Activated naive CD4-positive, alpha-beta T cell treated with anti-CD3 and anti-CD28 coated beads, Interleukin-2, amount 10 ng/mL, durations not matched to agents 7 days and 5 days (primary cell): ENCODE data around the gene SLC9A8.
A peak's percentile ranks its signal among the peaks of the same experiment; 100 is the strongest.
"Not testable (repeated sequence)": the region's sequence is repeated elsewhere in the genome, so short reads cannot be mapped to it uniquely, and the experiment has no call there.

Source experiments
- CTCF ChIA-PET: fragments of 350-600 bp; sonication (Branson Sonifier 250); formaldehyde crosslinking; loops from one replicate; lab custom pipeline; 2021; ENCODE audit warnings: antibody characterized with exemption; lab: Charles Lee
- DNase-seq: peaks from one replicate; pipeline ENCODE4 v3.0.0-alpha.2; 2020
- H3K27ac Mint-ChIP-seq: one replicate; pipeline ENCODE4 v1.8.0; 2021; ENCODE audit warnings: mild to moderate bottlenecking, moderate library complexity, mixed read lengths
- H3K27me3 Mint-ChIP-seq: one replicate; pipeline ENCODE4 v1.8.0; 2021; ENCODE audit warnings: mild to moderate bottlenecking, mixed read lengths
- H3K36me3 Mint-ChIP-seq: one replicate; pipeline ENCODE4 v1.8.0; 2021; ENCODE audit warnings: mixed read lengths
- H3K4me1 Mint-ChIP-seq: one replicate; pipeline ENCODE4 v1.8.0; 2021; ENCODE audit warnings: mixed read lengths
- H3K4me3 Mint-ChIP-seq: one replicate; pipeline ENCODE4 v1.8.0; 2021; ENCODE audit warnings: mild to moderate bottlenecking, moderate library complexity, mixed read lengths
- H3K9me3 Mint-ChIP-seq: one replicate; pipeline ENCODE4 v1.8.0; 2021; ENCODE audit warnings: mixed read lengths

SLC9A8 gene

DNA sequence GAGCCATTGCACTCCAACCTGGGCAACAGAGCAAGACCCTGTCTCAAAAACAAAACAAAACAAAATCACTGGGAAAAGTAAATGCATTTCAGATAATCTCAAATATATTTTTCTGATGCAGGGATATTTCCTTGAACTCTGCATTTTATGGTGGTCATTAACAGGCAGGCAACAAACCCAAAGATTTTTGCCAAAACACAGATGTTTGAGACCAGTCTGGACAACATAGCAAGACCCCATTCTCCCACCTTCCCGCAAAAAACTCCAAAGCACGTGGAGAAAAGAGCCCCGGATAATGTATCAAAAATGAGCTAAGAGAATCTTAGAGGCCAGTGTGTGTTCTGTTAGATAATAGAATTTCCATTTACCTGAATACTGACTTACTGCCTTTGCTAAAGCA lies 44.3 kb downstream of the SLC9A8 start:
- Mint-ChIP-seq H3K27ac (no peak overlapping the region), H3K27me3 (no peaks in the 10 kb centered on the region), H3K9me3 (no peaks in the 10 kb centered on the region), H3K36me3 (peaks cover 48% of the 10 kb centered on the region), H3K4me1 (peaks cover 15% of the 10 kb centered on the region), H3K4me3 (no peak overlapping the region)
- CTCF ChIA-PET = interaction anchor here (0.6 to 1.3 kb wide), 2 partner anchors 13 to 170 kb away, joined by 3 to 4 read pairs; no protein-coding TSS in a partner anchor
- DNase-seq = no peak

DNA sequence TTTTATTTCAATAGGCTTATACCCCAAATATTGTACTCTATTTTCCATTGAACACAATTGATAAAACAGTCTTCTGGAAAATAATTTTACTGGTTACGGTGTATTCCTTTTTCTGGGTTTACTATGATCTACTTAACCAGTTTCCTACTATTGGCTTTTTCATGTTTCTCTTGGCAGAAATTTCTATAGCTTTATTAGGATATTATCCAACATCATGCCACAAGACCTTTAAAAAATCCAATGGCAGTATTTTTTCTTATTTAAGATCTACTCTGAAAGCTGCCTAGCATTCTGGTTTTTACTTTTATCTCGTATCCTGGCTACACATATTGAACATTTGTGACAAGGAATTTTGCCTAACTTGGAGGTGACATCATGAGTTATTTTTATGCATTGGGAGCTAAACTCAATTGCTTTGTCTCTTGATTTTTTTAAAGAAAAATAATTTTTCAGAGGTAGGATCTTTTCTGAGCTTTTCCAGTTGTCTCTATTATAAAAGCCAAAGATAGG lies 45.5 kb downstream of the SLC9A8 start:
- no peak overlapping the region for H3K4me3 Mint-ChIP-seq
- peaks cover 11% of the 10 kb centered on the region for H3K4me1 Mint-ChIP-seq
- DNase-seq = no peak
- no peaks in the 10 kb centered on the region for H3K27me3 Mint-ChIP-seq
- H3K36me3 Mint-ChIP-seq = peaks cover 44% of the 10 kb centered on the region
- H3K9me3 Mint-ChIP-seq = no peaks in the 10 kb centered on the region
- CTCF ChIA-PET = interaction anchor here (0.8 to 0.9 kb wide), 2 partner anchors 12 to 317 kb away, joined by 4 read pairs; no protein-coding TSS in a partner anchor
- no peak overlapping the region for H3K27ac Mint-ChIP-seq

DNA sequence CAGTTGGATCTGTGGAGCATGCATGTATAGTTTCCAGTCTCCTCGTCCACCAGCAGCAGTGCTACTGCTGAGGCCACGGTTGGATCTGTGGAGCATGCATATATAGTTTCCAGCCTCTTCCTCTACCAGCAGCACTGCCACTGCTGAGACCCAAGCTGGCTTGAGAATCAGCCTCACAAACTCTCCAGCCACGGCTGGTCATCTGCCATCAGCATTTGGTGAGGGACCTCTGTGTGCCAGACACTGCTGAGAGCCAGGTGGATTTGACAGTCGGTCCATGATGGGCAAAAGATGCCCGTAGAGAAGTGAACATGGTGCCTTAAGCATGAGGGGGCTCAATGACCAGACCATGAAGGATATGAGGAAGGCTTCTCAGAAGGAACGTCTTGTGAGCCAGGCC lies 46.4 kb downstream of the SLC9A8 start:
- Mint-ChIP-seq H3K27me3 (no peaks in the 10 kb centered on the region), H3K27ac (no peak overlapping the region), H3K9me3 (no peaks in the 10 kb centered on the region), H3K4me1 (peaks cover 9% of the 10 kb centered on the region), H3K4me3 (no peak overlapping the region), H3K36me3 (peaks cover 39% of the 10 kb centered on the region)
- no peak for DNase-seq
- CTCF ChIA-PET = interaction anchor here (1.1 kb wide), 1 partner anchor 13 kb away, joined by 5 read pairs; no protein-coding TSS in a partner anchor

DNA sequence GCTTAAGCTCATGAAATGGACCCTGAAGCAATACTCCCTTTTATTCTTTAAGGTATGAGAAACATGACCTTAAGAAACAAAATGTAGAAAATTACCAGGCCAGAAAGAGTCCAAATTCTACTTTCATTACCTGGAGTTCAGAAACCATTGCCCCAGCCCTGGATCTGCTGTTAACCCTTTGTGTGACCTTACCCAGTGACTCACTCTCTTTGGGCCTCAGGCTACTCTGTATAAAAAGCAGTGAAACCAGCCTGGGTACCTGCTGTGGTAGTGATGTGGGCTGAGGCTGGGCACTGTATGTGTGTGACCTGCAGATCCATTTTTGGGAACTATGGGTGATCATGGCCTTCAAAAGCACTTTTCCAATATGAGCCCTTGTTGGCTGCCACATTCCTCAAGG lies 47.2 kb downstream of the SLC9A8 start:
- no peaks in the 10 kb centered on the region for H3K27me3 Mint-ChIP-seq
- DNase-seq = no peak
- no peaks in the 10 kb centered on the region for H3K9me3 Mint-ChIP-seq
- H3K4me3 Mint-ChIP-seq = no peak overlapping the region
- peaks cover 9% of the 10 kb centered on the region for H3K4me1 Mint-ChIP-seq
- H3K36me3 Mint-ChIP-seq = peaks cover 43% of the 10 kb centered on the region
- H3K27ac Mint-ChIP-seq = no peak overlapping the region
- CTCF ChIA-PET = interaction anchor here (1.1 kb wide), 1 partner anchor 14 kb away, joined by 5 read pairs; no protein-coding TSS in a partner anchor

DNA sequence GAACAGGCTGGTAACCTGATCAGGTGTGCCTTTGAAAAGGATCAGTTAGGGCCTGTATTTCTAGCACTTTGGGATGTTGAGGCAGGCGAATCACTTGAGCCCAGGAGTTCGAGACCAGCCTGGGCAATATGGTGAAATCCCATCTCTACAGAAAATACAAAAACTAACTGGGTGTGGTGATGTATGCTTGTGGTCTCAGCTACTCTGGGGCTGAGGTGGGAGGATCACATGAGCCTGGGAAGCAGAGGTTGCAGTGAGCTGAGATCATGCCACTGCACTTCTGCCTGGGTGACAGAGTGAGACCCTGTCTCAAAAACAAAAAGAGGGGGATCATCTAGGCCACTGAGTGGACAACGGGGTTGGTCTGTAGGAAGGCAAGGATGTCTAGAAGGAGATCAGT lies 48.6 kb downstream of the SLC9A8 start:
- H3K27me3 Mint-ChIP-seq, H3K4me3 Mint-ChIP-seq, H3K27ac Mint-ChIP-seq, DNase-seq, H3K4me1 Mint-ChIP-seq, H3K9me3 Mint-ChIP-seq, CTCF ChIA-PET: not testable (repeated sequence)
- peaks cover 47% of the 10 kb centered on the region for H3K36me3 Mint-ChIP-seq

DNA sequence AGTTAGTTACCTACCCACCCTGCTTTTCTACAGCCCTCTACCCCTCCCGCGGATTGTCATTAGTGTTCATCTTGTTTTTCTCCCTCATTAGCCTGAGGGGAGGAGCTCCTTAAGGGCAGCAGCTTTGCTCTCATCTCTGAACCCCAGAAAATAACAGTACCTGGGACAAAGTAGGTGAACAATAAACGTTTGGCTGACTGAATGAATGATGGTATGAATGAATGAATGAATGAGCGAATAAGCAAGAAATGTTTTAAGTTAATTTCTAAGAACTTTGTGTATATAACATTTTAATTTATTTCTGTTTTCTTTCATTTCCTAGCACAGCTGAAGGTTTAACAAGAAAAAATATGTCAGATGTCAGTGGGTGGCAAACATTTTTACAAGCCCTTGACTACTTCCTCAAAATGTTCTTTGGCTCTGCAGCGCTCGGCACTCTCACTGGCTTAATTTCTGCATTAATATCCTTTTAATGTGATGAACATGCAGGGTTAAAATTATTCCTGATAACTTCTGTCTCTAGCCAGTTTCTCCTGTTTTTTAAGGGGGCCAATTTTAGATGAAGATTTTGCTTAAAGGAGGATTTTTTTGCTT lies 50.1 kb downstream of the SLC9A8 start:
- CTCF ChIA-PET = no interaction called here
- H3K4me3 Mint-ChIP-seq = no peak overlapping the region
- no peak overlapping the region for H3K27ac Mint-ChIP-seq
- no peaks in the 10 kb centered on the region for H3K27me3 Mint-ChIP-seq
- H3K4me1 Mint-ChIP-seq = peaks cover 9% of the 10 kb centered on the region
- peaks cover 51% of the 10 kb centered on the region for H3K36me3 Mint-ChIP-seq
- no peak for DNase-seq
- no peaks in the 10 kb centered on the region for H3K9me3 Mint-ChIP-seq

DNA sequence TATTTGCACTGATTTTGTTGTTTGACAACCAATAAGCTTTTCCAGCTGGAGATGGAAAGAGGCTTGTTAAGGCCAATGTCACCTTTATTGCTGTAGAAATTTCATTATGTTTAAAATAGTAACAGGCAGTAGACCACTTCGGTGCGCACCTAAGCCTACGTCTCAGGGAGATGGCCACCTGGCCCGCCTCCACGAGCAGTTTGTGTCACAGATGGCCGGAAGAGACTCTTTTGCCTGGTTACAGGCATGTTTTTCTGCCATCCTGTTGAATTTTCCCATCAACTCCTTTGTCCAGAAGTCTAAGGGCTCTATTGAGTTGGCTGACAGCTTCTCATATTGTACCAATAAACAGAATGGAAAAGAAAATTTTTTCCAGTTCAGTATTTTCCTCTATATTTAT lies 51.0 kb downstream of the SLC9A8 start:
- peaks cover 9% of the 10 kb centered on the region for H3K4me1 Mint-ChIP-seq
- no peak overlapping the region for H3K27ac Mint-ChIP-seq
- no peak overlapping the region for H3K4me3 Mint-ChIP-seq
- H3K36me3 Mint-ChIP-seq = peaks cover 51% of the 10 kb centered on the region
- DNase-seq = no peak
- CTCF ChIA-PET = no interaction called here
- no peaks in the 10 kb centered on the region for H3K9me3 Mint-ChIP-seq
- H3K27me3 Mint-ChIP-seq = no peaks in the 10 kb centered on the region

DNA sequence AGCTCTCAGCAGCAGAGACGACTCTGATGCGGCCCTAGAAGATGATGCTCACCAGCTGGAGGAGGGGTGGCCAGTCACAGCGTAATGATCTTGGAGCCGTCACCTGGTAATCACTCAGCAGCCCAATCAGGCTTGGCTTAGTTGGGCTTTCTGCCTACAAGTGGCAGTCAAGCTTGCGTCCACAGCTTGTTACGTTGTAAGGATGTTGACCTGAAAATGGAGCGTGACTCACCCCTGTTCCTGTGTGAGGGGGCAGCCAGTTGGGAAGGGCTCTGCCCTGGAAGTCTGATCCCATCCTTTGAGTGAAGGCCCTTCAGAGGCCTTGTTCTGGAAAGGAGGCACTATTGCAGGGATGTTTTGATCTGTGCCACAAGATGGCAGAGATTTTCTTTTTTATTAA lies 52.9 kb downstream of the SLC9A8 start:
- CTCF ChIA-PET = interaction anchor here (2.0 kb wide), 1 partner anchor 23 kb away, joined by 6 read pairs; no protein-coding TSS in a partner anchor
- H3K36me3 Mint-ChIP-seq = peaks cover 52% of the 10 kb centered on the region
- no peaks in the 10 kb centered on the region for H3K9me3 Mint-ChIP-seq
- peaks cover 9% of the 10 kb centered on the region for H3K4me1 Mint-ChIP-seq
- no peak for DNase-seq
- H3K27me3 Mint-ChIP-seq = no peaks in the 10 kb centered on the region
- H3K27ac Mint-ChIP-seq = no peak overlapping the region
- no peak overlapping the region for H3K4me3 Mint-ChIP-seq

DNA sequence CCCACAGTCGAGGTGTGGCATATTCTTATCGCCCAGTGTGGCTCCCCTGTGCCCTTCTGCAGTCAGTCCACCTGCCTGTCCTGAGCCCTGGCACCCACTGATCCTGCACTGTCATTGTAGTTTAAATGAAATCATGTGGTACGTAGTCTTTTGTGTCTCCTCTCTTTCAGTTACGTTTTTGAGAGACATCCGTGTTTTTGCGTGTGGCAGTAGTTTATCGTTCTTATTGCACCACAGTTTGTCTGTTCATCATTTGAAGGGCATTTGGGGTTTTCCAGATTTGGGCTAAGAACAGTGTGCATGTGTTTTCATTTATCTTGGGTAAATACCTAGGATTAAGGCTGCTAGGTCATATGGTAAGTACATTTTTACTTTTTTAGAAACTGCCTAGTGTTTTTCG lies 53.4 kb downstream of the SLC9A8 start:
- DNase-seq = no peak
- H3K27ac Mint-ChIP-seq = no peak overlapping the region
- peaks cover 50% of the 10 kb centered on the region for H3K36me3 Mint-ChIP-seq

DNA sequence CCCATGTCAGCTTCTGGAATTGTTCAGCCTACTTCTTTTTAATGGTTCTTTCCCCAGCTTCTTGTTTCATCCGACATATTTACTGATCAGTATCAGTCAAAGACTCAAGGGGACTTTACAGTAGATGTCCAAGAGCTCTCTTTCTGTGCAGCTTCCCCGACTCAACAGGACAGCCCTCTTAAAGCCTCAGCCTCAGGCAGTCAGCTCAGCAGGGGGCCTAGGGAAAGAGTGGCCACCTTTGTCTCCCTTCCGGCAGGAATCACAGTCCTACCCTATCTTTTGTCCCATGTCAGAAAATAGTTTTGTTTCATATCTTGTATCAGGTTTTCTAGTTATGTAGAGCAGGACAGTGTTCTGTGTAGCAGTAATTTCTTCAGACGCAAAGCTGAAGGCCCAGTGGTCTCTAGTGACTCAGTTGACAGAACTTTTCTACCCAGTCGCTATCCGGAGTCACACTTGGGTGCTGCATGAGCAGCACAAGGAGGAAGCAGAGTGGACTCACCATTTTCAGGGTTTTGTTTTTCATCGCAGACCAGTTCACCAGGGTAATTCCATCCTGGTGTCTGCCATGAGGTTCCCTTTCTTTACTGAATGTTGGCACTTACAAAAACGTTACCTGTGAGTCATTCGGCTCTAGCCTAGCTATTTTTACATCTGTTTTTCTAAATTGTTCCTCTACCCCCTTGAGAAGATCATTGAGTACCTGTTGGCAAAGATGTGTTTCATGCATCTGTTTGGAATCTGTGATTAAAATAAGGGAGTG lies 55.0 kb downstream of the SLC9A8 start:
- no peak overlapping the region for H3K27ac Mint-ChIP-seq
- no peaks in the 10 kb centered on the region for H3K9me3 Mint-ChIP-seq
- CTCF ChIA-PET = no interaction called here
- no peak overlapping the region for H3K4me3 Mint-ChIP-seq
- H3K4me1 Mint-ChIP-seq = no peaks in the 10 kb centered on the region
- DNase-seq = no peak
- H3K36me3 Mint-ChIP-seq = peaks cover 43% of the 10 kb centered on the region
- no peaks in the 10 kb centered on the region for H3K27me3 Mint-ChIP-seq

More for the DNA sequence above, 53.4 kb downstream of the SLC9A8 start:
- peaks cover 5% of the 10 kb centered on the region for H3K4me1 Mint-ChIP-seq
- H3K4me3 Mint-ChIP-seq = no peak overlapping the region
- no peaks in the 10 kb centered on the region for H3K9me3 Mint-ChIP-seq
- H3K27me3 Mint-ChIP-seq = no peaks in the 10 kb centered on the region
- CTCF ChIA-PET = interaction anchor here (2.0 kb wide), 1 partner anchor 23 kb away, joined by 6 read pairs; no protein-coding TSS in a partner anchor

DNA sequence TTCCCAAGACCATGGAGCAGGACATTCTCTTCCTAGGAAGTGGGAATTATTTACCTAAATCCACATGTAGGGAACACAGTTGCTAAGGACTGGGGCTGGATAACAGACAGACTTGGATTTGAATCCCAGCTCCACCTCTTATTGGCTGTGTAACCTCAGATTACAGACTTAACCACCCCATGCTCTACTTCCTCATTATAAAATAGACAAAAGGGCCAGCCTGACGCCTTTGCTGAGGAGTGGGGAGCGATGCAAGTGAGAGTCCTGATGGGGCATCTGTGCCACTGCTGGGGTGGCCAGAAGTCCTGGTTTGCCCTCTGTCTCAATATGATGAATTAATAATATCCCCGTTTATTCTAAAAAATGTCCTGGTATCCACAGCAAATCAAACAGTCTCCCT lies 55.9 kb downstream of the SLC9A8 start:
- DNase-seq = no peak
- Mint-ChIP-seq H3K4me3 (no peak overlapping the region), H3K36me3 (peaks cover 43% of the 10 kb centered on the region), H3K27ac (no peak overlapping the region), H3K9me3 (no peaks in the 10 kb centered on the region), H3K4me1 (no peaks in the 10 kb centered on the region), H3K27me3 (no peaks in the 10 kb centered on the region)
- CTCF ChIA-PET = no interaction called here

DNA sequence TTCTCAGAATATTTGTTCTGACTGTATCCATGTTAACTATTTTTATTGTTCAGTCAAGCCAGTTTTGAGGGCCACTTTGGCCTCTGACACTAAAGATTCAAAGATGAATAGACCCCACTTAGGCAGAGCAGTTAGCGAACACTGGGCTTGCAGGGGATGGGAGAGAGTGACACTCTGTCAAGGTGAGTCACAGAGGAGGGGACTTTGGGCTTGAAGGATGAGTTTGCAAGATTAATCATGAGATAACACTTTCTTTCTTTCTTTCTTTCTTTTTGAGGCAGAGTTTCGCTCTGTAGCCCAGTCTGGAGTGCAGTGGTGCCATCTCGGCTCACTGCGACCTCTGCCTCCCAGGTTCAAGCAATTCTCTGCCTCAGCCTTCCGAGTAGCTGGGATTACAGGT lies 56.3 kb downstream of the SLC9A8 start:
- CTCF ChIA-PET = no interaction called here
- no peak for DNase-seq
- Mint-ChIP-seq H3K27me3 (no peaks in the 10 kb centered on the region), H3K4me1 (no peaks in the 10 kb centered on the region), H3K9me3 (no peaks in the 10 kb centered on the region), H3K36me3 (peaks cover 44% of the 10 kb centered on the region), H3K27ac (peak overlapping the region; percentile 26), H3K4me3 (no peak overlapping the region)

DNA sequence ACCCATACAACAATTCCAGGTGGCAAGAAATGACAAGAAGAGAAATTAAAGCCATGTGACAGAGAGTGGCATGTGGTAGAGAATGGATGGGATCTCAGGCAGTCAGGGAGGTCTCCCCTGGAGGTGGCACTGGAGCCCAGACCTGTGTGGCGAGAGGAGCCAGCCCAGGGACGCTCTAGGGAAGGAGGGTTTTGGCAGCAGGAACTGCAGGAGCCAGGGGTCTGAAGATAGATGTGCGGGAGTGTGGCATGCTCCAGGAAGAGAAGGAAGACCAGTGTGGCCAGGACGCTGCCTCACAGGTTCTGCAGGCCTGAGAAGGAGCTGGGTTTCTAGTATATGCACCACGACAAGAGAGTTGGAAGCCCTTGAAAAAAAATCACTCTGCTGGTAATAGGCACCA lies 57.6 kb downstream of the SLC9A8 start:
- no peaks in the 10 kb centered on the region for H3K4me1 Mint-ChIP-seq
- no peak overlapping the region for H3K4me3 Mint-ChIP-seq
- CTCF ChIA-PET = no interaction called here
- DNase-seq = no peak
- H3K27ac Mint-ChIP-seq = no peak overlapping the region
- H3K36me3 Mint-ChIP-seq = peaks cover 39% of the 10 kb centered on the region
- no peaks in the 10 kb centered on the region for H3K9me3 Mint-ChIP-seq
- no peaks in the 10 kb centered on the region for H3K27me3 Mint-ChIP-seq

DNA sequence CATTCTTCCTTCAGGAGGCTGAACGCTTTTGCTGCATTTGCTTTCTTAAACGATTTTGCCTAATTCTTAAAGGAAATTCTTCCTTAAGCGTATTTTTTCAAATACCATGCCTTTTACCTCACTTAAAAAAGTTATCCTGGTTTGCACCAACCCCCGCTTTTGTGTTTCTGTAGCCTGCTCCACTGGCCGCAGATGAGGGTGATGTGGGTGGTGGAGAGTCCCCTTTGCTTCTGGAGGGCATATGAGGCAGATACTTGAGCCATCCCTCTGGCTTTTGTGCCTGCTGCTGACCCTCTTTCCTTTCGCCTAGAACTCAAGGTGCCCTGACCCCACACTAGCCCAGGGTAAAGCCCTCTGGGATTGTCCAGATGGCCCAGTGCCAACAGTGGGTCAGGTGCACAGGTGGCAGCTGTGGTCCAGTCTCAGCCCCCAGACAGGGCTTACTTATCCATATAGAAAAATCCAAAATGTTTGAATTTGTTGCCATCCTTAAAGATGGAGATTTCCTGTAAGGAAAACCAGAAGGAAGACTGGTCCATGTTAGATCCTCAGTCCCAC lies 58.8 kb downstream of the SLC9A8 start:
- H3K27me3 Mint-ChIP-seq = no peaks in the 10 kb centered on the region
- no peak overlapping the region for H3K27ac Mint-ChIP-seq
- CTCF ChIA-PET = interaction anchor here (1.4 kb wide), 1 partner anchor 16 kb away, joined by 6 read pairs; no protein-coding TSS in a partner anchor
- H3K36me3 Mint-ChIP-seq = peaks cover 33% of the 10 kb centered on the region
- H3K9me3 Mint-ChIP-seq = no peaks in the 10 kb centered on the region
- DNase-seq = no peak
- no peak overlapping the region for H3K4me3 Mint-ChIP-seq
- H3K4me1 Mint-ChIP-seq = no peaks in the 10 kb centered on the region
